GM23248 (cell line): ENCODE measurements around the gene SLC39A6. TPM values are rescaled to one million over a fixed set of nuclear protein-coding genes. Genes with fewer than 3 reads are reported as not detected.

Experiments
- DNase-seq: peaks from one replicate; pipeline ENCODE4 v3.0.0-alpha.2; 2015
- H2AFZ ChIP-seq: fragments of 200-600 bp; sonication (generic); 2 replicates; pipeline ENCODE4 v1.6.1; 2016; ENCODE audit warnings: antibody characterized with exemption
- H3F3A ChIP-seq: fragments of 200-600 bp; sonication (generic); 2 replicates; pipeline ENCODE4 v1.6.1; 2016; ENCODE audit warnings: mild to moderate bottlenecking, antibody characterized with exemption, mixed run types; ENCODE audit not compliant: insufficient read depth
- H3K27ac ChIP-seq: fragments of 200-600 bp; sonication (generic); 2 replicates; pipeline ENCODE4 v1.5.1; 2016; ENCODE audit warnings: mild to moderate bottlenecking
- H3K27me3 ChIP-seq: fragments of 200-600 bp; sonication (generic); replicated peaks from 2 replicates; pipeline ENCODE4 v1.6.1; 2016; ENCODE audit warnings: mild to moderate bottlenecking; ENCODE audit not compliant: insufficient read depth
- H3K36me3 ChIP-seq: fragments of 200-600 bp; sonication (generic); 2 replicates; pipeline ENCODE4 v1.6.1; 2016; ENCODE audit warnings: low read depth, mild to moderate bottlenecking
- H3K4me1 ChIP-seq: fragments of 200-600 bp; sonication (generic); 2 replicates; pipeline ENCODE4 v1.6.1; 2016; ENCODE audit warnings: mild to moderate bottlenecking; ENCODE audit not compliant: insufficient read depth
- H3K4me2 ChIP-seq: fragments of 200-600 bp; sonication (generic); one replicate; pipeline ENCODE4 v1.6.1; 2016; ENCODE audit warnings: mild to moderate bottlenecking; ENCODE audit not compliant: unreplicated experiment
- H3K4me3 ChIP-seq: fragments of 200-600 bp; sonication (generic); 2 replicates; pipeline ENCODE4 v1.5.1; 2016; ENCODE audit warnings: mild to moderate bottlenecking
- H3K79me2 ChIP-seq: fragments of 200-600 bp; sonication (generic); 2 replicates; pipeline ENCODE4 v1.6.1; 2016; ENCODE audit warnings: mild to moderate bottlenecking; ENCODE audit not compliant: insufficient read depth
- H3K9ac ChIP-seq: fragments of 200-600 bp; sonication (generic); 2 replicates; pipeline ENCODE4 v1.6.1; 2016; ENCODE audit warnings: mild to moderate bottlenecking
- H3K9me2 ChIP-seq: fragments of 200-600 bp; sonication (generic); 2 replicates; pipeline ENCODE4 v1.6.1; 2016; ENCODE audit warnings: mixed run types, mild to moderate bottlenecking, moderate library complexity; ENCODE audit not compliant: insufficient read depth
- H3K9me3 ChIP-seq: fragments of 200-600 bp; sonication (generic); one replicate; pipeline ENCODE4 v1.6.1; 2017; ENCODE audit warnings: low read depth
- H4K20me1 ChIP-seq: fragments of 200-600 bp; sonication (generic); 2 replicates; pipeline ENCODE4 v1.6.0; 2016; ENCODE audit not compliant: insufficient read depth
- EZH2 ChIP-seq: fragments of 200-600 bp; sonication (generic); IDR thresholded peaks from 2 replicates; pipeline ENCODE4 v1.6.1; 2018; ENCODE audit warnings: antibody characterized with exemption, mild to moderate bottlenecking; ENCODE audit not compliant: insufficient read depth, poor library complexity, severe bottlenecking
- EZH2phosphoT487 ChIP-seq: fragments of 200-600 bp; sonication (generic); IDR thresholded peaks from 2 replicates; pipeline ENCODE4 v1.6.1; 2018; ENCODE audit warnings: antibody characterized with exemption, moderate library complexity, mild to moderate bottlenecking, low read depth; ENCODE audit not compliant: insufficient read depth
- WGBS, 2 experiments: methylation state at CpG; one replicate each; pipeline ENCODE4 v1.1.6; 2015 to 2017; ENCODE audit warnings: low lambda C conversion rate in 2 of 2, low coverage in 1 of 2; ENCODE audit errors: missing lambda C conversion rate in 2 of 2; 5-methylcytosine and 5-hydroxymethylcytosine counted together
- in situ Hi-C: fragments of 300-500 bp; cut with MboI; formaldehyde crosslinking; loops from 2 replicates; pipeline ENCODE4 v1.15.0; 2020
- polyA plus RNA-seq: library from polyadenylated mRNA; unstranded; fragments of >200 nt; fragmentation: Nextera tagmentation; extraction: Ambion mirVana; gene quantifications from 2 replicates; pipeline ENCODE4 v1.2.1, GENCODE V29; 2016
- total RNA-seq: library from RNA; depleted of rRNA; stranded (reverse); fragments of >200 nt; shearing (Covaris generic); gene quantifications from 2 replicates; pipeline ENCODE4 v1.2.3, GENCODE V29; 2014; rRNA removed

The SLC39A6 gene, protein sequence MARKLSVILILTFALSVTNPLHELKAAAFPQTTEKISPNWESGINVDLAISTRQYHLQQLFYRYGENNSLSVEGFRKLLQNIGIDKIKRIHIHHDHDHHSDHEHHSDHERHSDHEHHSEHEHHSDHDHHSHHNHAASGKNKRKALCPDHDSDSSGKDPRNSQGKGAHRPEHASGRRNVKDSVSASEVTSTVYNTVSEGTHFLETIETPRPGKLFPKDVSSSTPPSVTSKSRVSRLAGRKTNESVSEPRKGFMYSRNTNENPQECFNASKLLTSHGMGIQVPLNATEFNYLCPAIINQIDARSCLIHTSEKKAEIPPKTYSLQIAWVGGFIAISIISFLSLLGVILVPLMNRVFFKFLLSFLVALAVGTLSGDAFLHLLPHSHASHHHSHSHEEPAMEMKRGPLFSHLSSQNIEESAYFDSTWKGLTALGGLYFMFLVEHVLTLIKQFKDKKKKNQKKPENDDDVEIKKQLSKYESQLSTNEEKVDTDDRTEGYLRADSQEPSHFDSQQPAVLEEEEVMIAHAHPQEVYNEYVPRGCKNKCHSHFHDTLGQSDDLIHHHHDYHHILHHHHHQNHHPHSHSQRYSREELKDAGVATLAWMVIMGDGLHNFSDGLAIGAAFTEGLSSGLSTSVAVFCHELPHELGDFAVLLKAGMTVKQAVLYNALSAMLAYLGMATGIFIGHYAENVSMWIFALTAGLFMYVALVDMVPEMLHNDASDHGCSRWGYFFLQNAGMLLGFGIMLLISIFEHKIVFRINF
- total RNA-seq (104 and 115 TPM in 2 replicates), polyA plus RNA-seq (80.5 and 81.1 TPM in 2 replicates)

DNA sequence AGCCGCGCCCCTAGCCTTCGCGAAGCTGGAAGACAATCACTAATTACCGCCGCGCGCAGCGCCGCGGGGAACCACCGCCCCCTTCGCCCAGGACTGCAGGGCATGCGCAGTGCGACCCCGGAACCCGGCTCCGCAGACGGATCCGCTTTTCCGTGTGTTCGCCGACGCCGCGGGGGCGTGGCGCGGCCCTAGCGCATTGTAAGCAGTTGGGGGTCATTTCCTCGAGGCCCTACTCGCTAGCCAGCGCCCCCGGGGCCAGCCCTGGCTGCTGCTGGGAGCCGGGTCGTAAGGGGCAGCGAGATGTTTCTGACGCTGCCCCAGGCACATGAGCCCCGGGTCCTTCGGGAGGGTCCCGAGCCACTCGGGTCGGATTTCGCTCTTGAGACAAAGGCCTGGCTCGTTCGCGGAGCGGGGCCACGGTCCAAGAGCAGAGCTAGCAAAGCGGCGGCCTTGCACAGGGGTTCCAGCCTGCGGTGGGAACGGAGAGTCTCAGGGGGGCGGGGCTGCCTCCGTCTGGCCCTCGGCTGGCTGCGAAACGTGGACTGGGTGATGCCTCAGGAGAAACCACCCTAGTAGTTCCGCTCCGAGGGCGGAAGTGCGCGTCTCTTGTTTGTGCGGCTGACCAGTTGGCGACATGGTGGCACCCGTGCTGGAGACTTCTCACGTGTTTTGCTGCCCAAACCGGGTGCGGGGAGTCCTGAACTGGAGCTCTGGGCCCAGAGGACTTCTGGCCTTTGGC lies at the start of gene SLC39A6, which contains the start of gene ELP2:
SLC39A6 (minus strand) TSS at position 41 of the 739 bp plus-strand sequence. CDS start 2,333 bp downstream, outside the sequence.
ELP2 (plus strand) TSS at position 600 of the 739 bp plus-strand sequence; CDS start at position 635, 35 bp downstream.
- in situ Hi-C loops: no loop called here
- peak within 1 kb of the TSS; percentile 98 for H3K27ac ChIP-seq
- peaks cover 7% of the 10 kb centered on the region; the same call in 1 of the 2 replicates for H3F3A ChIP-seq
- peak within 1 kb of the TSS; percentile 99 for H2AFZ ChIP-seq
- H4K20me1 ChIP-seq: 0 out of 2 replicates have a peak, but pooled peaks cover 4% of the 10 kb centered on the region
- TF ChIP-seq EZH2: no peak
- no peak for TF ChIP-seq EZH2phosphoT487
- H3K36me3 ChIP-seq: no peaks in the 10 kb centered on the region; the same call in none of the 2 replicates
- peak within 1 kb of the TSS; percentile 92 for H3K4me3 ChIP-seq
- H3K9me3 ChIP-seq: no peaks in the 10 kb centered on the region
- peak within 1 kb of the TSS; percentile 97 for H3K4me2 ChIP-seq
- H3K9me2 ChIP-seq: no peaks in the 10 kb centered on the region
- 1% methylated on average over 64 to 69 of the region's 69 CpGs for WGBS, 2 experiments
- peak within 1 kb of the TSS; percentile 99 for H3K9ac ChIP-seq
- H3K27me3 ChIP-seq: no peaks in the 10 kb centered on the region
- peaks cover 12% of the 10 kb centered on the region for H3K4me1 ChIP-seq
- H3K79me2 ChIP-seq: peaks cover 87% of the 10 kb centered on the region
- peak; percentile 98 for DNase-seq

GRCh38 chr18:36177913-36178312 lies 48.8 kb upstream of the SLC39A6 start:
- peaks cover 22% of the 10 kb centered on the region for H3K36me3 ChIP-seq
- 79 to 80% methylated on average over 3 of the region's 3 CpGs for WGBS, 2 experiments

GRCh38 chr18:36176711-36177110 lies 47.6 kb upstream of the SLC39A6 start:
- in situ Hi-C loops: no loop called here
- H3K79me2 ChIP-seq: no peaks in the 10 kb centered on the region
- H3K9me3 ChIP-seq: no peaks in the 10 kb centered on the region
- peaks cover 6% of the 10 kb centered on the region; the same call in 1 of the 2 replicates for H3K4me1 ChIP-seq
- no peak overlapping the region for H2AFZ ChIP-seq
- H3K9ac ChIP-seq: no peak overlapping the region
- peaks cover 16% of the 10 kb centered on the region; the same call in 1 of the 2 replicates for H3F3A ChIP-seq
- no peaks in the 10 kb centered on the region for H4K20me1 ChIP-seq
- H3K4me2 ChIP-seq: no peak overlapping the region
- H3K9me2 ChIP-seq: no peaks in the 10 kb centered on the region
- H3K36me3 ChIP-seq: peaks cover 33% of the 10 kb centered on the region
- no peak overlapping the region for H3K4me3 ChIP-seq
- no peak overlapping the region for H3K27ac ChIP-seq
- WGBS, 2 experiments: 93 to 96% methylated on average over 9 of the region's 9 CpGs
- DNase-seq: peak; percentile 17
- no peaks in the 10 kb centered on the region for H3K27me3 ChIP-seq
- TF ChIP-seq EZH2phosphoT487 (no peak), EZH2 (no peak)

More at GRCh38 chr18:36177913-36178312, 48.8 kb upstream of the SLC39A6 start:
- no peaks in the 10 kb centered on the region for H3K9me2 ChIP-seq
- no peaks in the 10 kb centered on the region for H4K20me1 ChIP-seq
- H3K4me3 ChIP-seq: no peak overlapping the region
- H3K27ac ChIP-seq: no peak overlapping the region
- H3K4me1 ChIP-seq: peaks cover 6% of the 10 kb centered on the region; the same call in 1 of the 2 replicates
- no peaks in the 10 kb centered on the region for H3K27me3 ChIP-seq
- no peaks in the 10 kb centered on the region for H3K79me2 ChIP-seq
- H3F3A ChIP-seq: peaks cover 16% of the 10 kb centered on the region; the same call in 1 of the 2 replicates
- no peak for DNase-seq
- no peak for TF ChIP-seq EZH2
- TF ChIP-seq EZH2phosphoT487: no peak
- no peak overlapping the region for H3K4me2 ChIP-seq
- no peaks in the 10 kb centered on the region for H3K9me3 ChIP-seq
- in situ Hi-C loops: no loop called here
- H3K9ac ChIP-seq: no peak overlapping the region
- H2AFZ ChIP-seq: no peak overlapping the region
